SIG-M5 treated with dmso at 0.1 percent for 504 hours (cell line): ENCODE data around the gene C11orf68.

Experiments
- DNase-seq: peaks from one replicate; lab custom pipeline; 2025; ENCODE audit not compliant: unreplicated experiment; lab: John Stamatoyannopoulos, UW

Gene C11orf68

GRCh38 chr11:65891219-65892136 is 27.4 kb downstream of the C11orf68 start:
- DNase-seq = peak; percentile 45

- DNase-seq = peak; percentile 92
Observed at GRCh38 chr11:65890324-65891218, 28.3 kb downstream of the C11orf68 start, which contains the start of gene CCDC85B. Gene CCDC85B, plus strand, starts transcription at chr11:65890673. Its CDS starts 111 bp downstream, at chr11:65890784.

- DNase-seq = peak; percentile 94
Observed at GRCh38 chr11:65888163-65888814, 30.6 kb downstream of the C11orf68 start, which contains the start of gene FIBP. Gene FIBP, minus strand, starts transcription at chr11:65888471. Its CDS starts 53 bp downstream, at chr11:65888418.

- peak; percentile 55 for DNase-seq
Observed at GRCh38 chr11:65887723-65888162, 31.1 kb downstream of the C11orf68 start.

GRCh38 chr11:65886826-65887722 is 31.8 kb downstream of the C11orf68 start:
- no peak for DNase-seq

GRCh38 chr11:65885808-65886536 is 32.9 kb downstream of the C11orf68 start:
- DNase-seq = no peak

- no peak for DNase-seq
Observed at GRCh38 chr11:65885231-65885630, 33.6 kb downstream of the C11orf68 start.

GRCh38 chr11:65884716-65885092 is 34.2 kb downstream of the C11orf68 start:
- peak; percentile 67 for DNase-seq

GRCh38 chr11:65883786-65884715 is 34.8 kb downstream of the C11orf68 start:
- DNase-seq = no peak

- DNase-seq = no peak
Observed at GRCh38 chr11:65883058-65883761, 35.7 kb downstream of the C11orf68 start.

- DNase-seq = no peak
Observed at GRCh38 chr11:65882120-65883057, 36.5 kb downstream of the C11orf68 start.

- DNase-seq = no peak
Observed at GRCh38 chr11:65880844-65881421, 37.9 kb downstream of the C11orf68 start.

GRCh38 chr11:65880027-65880426 is 38.8 kb downstream of the C11orf68 start:
- DNase-seq = no peak

GRCh38 chr11:65879617-65880016 is 39.2 kb downstream of the C11orf68 start, which contains the start of gene CTSW:
Gene CTSW, plus strand, starts transcription at chr11:65879837. Its CDS starts 18 bp downstream, at chr11:65879855.
- DNase-seq = no peak

- DNase-seq = peak; percentile 88
Observed at GRCh38 chr11:65873318-65874156, 45.3 kb downstream of the C11orf68 start.
